Measurements from ENCODE around the gene CIAO2B. TPM values are rescaled to one million over a fixed set of nuclear protein-coding genes. Genes with fewer than 3 reads are reported as not detected.

The CIAO2B gene
- total and polyA plus RNA-seq, 11 donors: 103 to 669 (median 129) TPM

GRCh38 chr16:66926961-66927436, 7.2 kb downstream of the CIAO2B start:
- H3K27me3 ChIP-seq: peaks cover 0 to 34% (median 0%) of the 10 kb centered on the region in 9 donors
- peak overlapping the region; percentile 62 to 99 (median 92) for H3K27ac ChIP-seq
- no peaks in the 10 kb centered on the region for H3K9me3 ChIP-seq
- H3K4me3 ChIP-seq: no peak overlapping the region
- intact Hi-C loops (cut with DNase I): loop anchor here in 1 of 10 donors (1.0 kb wide), 1 partner anchor 24 kb away; no protein-coding TSS in a partner anchor
- DNase-seq: peak in 4 of 5 donors; percentile 62 to 89 (median 75)
- 29 to 60% (median 40%) methylated on average over 1 to 3 of the region's 3 CpGs for WGBS, 4 donors
- peak; percentile 8 to 47 (median 32) for ATAC-seq
- peaks cover 0 to 55% (median 25%) of the 10 kb centered on the region in 12 donors for H3K4me1 ChIP-seq
- peaks cover 0 to 23% (median 7%) of the 10 kb centered on the region in 9 donors for H3K36me3 ChIP-seq
- TF ChIP-seq POLR2A (IDR thresholded peaks at IDR 0.05): no peak
- no peak for TF ChIP-seq CTCF (IDR thresholded peaks at IDR 0.05)

DNA sequence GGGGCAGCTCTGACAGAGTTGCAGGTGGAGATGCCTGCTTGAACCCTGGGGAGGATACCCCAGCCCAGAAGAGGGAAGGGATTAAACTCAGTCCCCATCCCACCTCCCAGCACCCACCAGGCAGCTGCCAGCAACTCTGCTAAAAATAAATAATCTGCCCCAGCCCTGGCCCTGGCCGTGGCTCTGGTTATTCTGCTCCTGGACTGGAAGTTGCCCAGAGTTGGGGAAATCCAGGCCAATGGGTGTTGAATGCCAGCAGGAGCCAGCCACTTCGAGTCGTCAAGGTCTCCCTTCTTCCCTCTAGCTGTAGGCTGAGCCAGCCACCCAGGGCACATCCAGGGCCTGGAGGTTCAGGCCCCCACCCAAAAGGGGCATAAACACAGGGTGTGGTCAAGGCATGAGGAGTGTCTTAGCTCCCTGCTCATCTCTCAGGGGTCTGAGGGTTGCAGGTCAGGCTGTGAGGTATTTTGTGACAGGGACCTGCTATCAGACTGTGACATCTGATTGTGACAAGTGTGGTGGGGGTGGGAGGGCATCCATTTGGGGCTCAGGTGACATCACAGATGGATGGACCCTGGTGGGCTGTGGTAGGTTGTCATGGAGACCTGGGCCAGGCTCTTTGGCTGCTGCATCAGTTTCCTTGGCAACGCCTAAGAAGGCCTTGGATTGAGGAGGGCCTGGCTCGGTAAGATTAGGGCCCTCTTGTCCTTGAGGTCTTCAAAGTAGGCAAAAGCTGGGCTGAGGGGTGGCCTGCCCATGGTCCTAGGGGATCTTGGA, 7.8 kb downstream of the CIAO2B start:
- intact Hi-C loops (cut with DNase I): loop anchor here in 1 of 10 donors (1.0 kb wide), 1 partner anchor 23 kb away; no protein-coding TSS in a partner anchor
- H3K36me3 ChIP-seq: peaks cover 0 to 24% (median 3%) of the 10 kb centered on the region in 9 donors
- H3K9me3 ChIP-seq: no peaks in the 10 kb centered on the region
- H3K27me3 ChIP-seq: peaks cover 0 to 34% (median 0%) of the 10 kb centered on the region in 9 donors
- DNase-seq: peak; percentile 72 to 86 (median 78)
- 39 to 57% (median 49%) methylated on average over 4 to 5 of the region's 5 CpGs for WGBS, 4 donors
- peak overlapping the region; percentile 80 to 99 (median 93) for H3K27ac ChIP-seq
- peaks cover 0 to 60% (median 28%) of the 10 kb centered on the region in 12 donors for H3K4me1 ChIP-seq
- peak overlapping the region in 11 of 12 donors; percentile 54 to 94 (median 71) for H3K4me3 ChIP-seq
- ATAC-seq: peak; percentile 31 to 66 (median 48)
- TF ChIP-seq POLR2A (IDR thresholded peaks at IDR 0.05): no peak
- TF ChIP-seq CTCF (IDR thresholded peaks at IDR 0.05): peak in 2 of 12 donors; percentile 4 to 10

GRCh38 chr16:66925322-66925840, 8.8 kb downstream of the CIAO2B start, which contains the start of gene RRAD:
TSS of gene RRAD (minus strand) at chr16:66925535. CDS start at chr16:66925179, 356 bp downstream.
- H3K27ac ChIP-seq: peak within 1 kb of the TSS; percentile 80 to 99 (median 93)
- intact Hi-C loops (cut with DNase I): loop anchor here in 5 of 10 donors (1.0 to 2.0 kb wide), 3 partner anchors 22 to 25 kb away; no protein-coding TSS in a partner anchor
- peaks cover 0 to 34% (median 0%) of the 10 kb centered on the region in 9 donors for H3K27me3 ChIP-seq
- H3K4me3 ChIP-seq: peak within 1 kb of the TSS; percentile 48 to 94 (median 68)
- TF ChIP-seq POLR2A (IDR thresholded peaks at IDR 0.05) (peak; percentile 33 to 85), CTCF (IDR thresholded peaks at IDR 0.05) (no peak)
- no peaks in the 10 kb centered on the region for H3K9me3 ChIP-seq
- ATAC-seq (peak; percentile 30 to 53 (median 51)), DNase-seq (peak; percentile 73 to 92 (median 80))
- peaks cover 0 to 23% (median 0%) of the 10 kb centered on the region in 9 donors for H3K36me3 ChIP-seq
- H3K4me1 ChIP-seq: peaks cover 0 to 65% (median 31%) of the 10 kb centered on the region in 12 donors
- WGBS, 4 donors: 2 to 5% (median 3%) methylated on average over 8 to 42 of the region's 42 CpGs
